HG03342 (cell line): ENCODE measurements around the gene CDKN2C.

Experiments
- ATAC-seq: cut with Tn5 transposase; IDR thresholded peaks from one replicate; pipeline ENCODE4 v1.9.1; 2021; ENCODE audit warnings: mild to moderate bottlenecking, moderate library complexity; ENCODE audit not compliant: unreplicated experiment

Gene CDKN2C

GRCh38 chr1:51014878-51015277, 44.8 kb downstream of the CDKN2C start:
- no peak for ATAC-seq

- no peak for ATAC-seq
These were observed 49.8 kb downstream of the CDKN2C start for GRCh38 chr1:51019811-51020210.
